GM20431 (cell line): ENCODE results near the gene MYRIP.

Experiments used
- in situ Hi-C: fragments of 300-500 bp; cut with MseI, MboI; formaldehyde crosslinking; loops from one replicate; pipeline ENCODE4 v1.15.0; 2020; ENCODE audit warnings: low sequenced_read_pairs; ENCODE audit not compliant: unreplicated experiment

Gene MYRIP

DNA sequence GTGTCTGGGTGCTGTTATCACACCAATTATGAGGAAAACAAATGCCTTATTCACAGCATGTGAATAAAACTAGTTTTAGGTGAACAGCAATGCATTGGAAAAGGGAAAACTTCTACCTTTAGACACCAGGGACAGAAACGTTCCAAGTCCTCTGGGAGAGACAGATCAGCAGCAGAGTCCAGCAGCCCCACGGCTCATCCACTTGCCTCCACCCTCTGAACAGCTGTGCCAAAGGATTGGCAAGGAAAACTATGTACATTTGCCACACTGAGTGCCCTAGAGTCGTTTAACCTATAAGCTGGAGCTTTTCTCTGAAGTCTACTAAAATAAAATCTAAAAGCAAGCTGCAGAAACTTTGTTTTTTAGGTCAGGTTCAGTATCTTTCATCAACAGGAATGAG is 392.4 kb downstream of the MYRIP start:
- in situ Hi-C loops = no loop called here

DNA sequence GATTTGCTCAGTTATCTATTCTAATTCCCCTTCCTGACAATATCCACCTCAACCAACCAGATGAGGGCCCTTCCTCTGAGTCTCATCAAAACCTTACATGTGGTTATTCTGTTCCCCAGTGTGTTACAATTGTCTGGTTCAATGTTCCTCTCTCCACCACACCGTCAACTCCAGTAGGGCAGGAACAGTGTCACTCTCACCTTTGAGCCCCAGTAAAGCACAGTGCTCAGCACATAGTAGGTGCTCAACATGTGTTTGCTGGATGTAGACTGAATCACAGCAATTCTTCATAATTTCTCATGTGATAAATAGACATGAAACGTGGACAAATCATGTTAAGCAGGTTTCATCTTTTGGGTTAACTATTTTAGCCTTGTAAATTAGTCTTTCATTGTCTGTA is 397.1 kb downstream of the MYRIP start:
- in situ Hi-C loops = no loop called here

DNA sequence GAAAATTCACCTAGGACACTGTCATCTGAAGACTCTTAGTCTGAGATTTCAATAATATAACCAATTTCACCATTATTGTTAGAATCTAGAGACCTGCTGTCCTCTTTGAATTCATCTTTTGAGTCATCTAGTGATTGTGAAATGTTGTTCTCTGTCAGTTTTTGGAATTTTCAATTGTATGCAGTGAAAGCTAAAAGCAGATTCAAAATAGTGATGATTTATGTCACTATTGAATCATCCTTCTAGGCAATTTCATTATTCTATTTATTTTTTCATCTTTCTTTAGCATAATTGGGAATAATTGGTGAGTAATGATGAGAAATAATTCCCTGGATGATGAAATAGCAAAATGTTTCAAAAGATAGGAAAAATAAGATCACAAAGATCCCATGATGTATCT is 398.4 kb downstream of the MYRIP start:
- in situ Hi-C loops = no loop called here

DNA sequence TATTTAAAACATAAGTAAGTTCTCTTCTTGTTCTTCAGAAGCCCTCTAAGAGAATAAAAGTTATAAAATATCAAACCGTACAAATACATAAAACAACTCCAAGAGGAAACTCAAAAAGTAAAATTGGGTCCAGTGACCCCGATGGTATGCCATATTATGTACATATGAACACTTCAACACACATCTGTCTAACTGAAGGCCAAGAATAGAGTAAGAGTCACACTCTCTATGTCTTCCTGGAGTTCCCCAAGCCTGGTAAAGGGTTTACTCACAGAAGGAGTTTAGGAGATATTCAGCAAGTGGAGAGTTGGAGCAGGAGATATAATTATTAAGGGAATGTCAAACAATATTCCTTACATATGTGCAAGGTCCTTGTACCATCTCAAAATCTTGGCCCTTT is 398.8 kb downstream of the MYRIP start:
- in situ Hi-C loops = no loop called here

DNA sequence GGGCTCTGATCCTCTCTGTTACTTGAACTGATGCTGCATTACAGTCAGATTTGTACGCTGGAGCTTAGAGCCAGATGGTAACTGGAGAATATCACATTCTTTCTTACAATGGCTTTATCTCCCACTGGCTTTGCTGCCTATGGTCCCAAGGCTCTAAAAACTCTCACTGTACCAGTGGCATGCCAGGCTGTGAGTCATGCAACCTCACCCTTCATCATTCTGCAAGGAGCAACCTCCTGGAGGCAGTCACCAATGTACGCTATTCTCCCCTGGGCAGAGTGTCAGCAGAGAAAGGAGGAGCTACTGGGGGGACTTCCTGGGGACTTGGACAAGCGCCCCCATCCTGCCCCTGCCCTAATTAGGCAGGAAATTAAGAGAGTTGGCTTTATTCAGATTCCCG is 402.2 kb downstream of the MYRIP start:
- in situ Hi-C loops = no loop called here

DNA sequence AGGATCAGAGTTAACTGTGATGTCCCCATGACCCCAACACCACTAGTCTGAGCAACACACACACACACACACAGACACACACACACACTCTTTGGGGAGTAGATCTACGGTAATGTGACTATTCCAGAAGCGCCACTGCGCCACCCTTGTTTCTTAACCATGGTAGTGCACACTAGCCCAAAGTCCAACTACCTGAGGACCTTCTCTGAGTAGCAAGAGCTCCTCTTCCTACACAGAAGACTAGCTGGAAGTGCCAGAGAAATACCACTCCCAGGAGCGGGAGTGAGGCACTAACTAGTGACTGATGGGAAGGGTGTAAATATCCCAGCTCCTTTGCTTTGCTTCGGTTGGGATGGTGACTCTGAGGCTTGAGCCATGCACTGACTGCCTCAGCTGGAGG is 404.1 kb downstream of the MYRIP start:
- in situ Hi-C loops = no loop called here

DNA sequence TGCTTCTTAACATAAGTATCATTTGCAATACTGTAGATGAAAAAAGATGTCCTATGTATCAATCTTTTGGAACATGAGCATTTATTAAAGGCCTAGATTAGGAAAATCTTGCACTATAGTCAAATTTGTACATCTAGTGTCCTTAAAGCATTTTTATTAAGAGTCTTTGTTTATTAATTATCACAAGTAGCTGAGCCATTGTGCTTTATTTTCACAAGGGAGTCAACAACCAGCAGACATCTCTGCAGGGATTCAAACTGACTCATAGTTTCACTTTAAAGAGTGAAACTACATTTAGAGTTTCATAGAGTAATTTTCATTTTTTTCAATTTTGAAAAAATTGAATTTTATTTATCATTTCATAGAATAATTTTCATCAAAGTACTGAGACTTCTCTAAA is 405.6 kb downstream of the MYRIP start:
- in situ Hi-C loops = no loop called here

DNA sequence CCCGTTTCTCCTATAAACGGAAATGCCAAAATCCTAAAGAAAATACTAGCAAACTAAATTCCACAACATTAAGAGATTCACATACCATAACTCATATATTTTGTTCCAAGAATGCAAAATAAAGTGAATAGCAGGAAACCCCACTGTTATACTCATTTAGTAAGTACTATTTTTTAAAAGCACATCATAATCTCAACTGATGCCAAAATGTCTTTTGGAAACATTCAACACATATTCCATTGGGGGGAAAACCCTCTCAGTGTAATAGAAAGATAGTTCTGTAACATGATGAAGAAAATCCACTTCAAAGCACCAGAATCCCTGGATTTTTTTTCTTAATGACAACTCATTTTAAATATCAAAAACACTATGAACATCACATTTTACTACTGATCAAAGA is 407.1 kb downstream of the MYRIP start:
- in situ Hi-C loops = no loop called here

DNA sequence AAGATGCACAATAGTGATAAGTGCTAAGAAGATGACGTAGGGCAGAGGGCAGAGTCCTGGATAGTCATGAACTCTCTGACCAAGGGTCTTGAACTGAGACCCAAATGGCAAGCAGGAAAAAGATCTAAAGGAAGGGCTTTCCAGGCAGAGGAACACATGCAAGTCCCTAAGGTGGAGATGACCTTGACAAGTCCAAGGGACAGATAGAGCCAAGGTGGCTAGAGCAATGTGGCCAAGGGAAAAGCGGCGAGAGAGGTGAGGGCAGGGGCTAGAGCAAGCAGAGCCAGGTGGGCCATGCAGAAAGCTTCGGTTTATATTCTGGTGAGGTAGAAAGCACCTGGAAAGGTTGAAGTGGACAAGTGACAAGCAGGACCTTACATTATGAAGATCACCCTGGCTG is 414.4 kb downstream of the MYRIP start:
- in situ Hi-C loops = no loop called here

- in situ Hi-C loops = no loop called here
Observed at GRCh38 chr3:40224796-40225515, 415.5 kb downstream of the MYRIP start.

- in situ Hi-C loops = no loop called here
Observed at GRCh38 chr3:40226636-40227035, 417.2 kb downstream of the MYRIP start.

- in situ Hi-C loops = no loop called here
Observed at GRCh38 chr3:40228792-40229350, 419.5 kb downstream of the MYRIP start.

GRCh38 chr3:40229386-40229785 is 420.0 kb downstream of the MYRIP start:
- in situ Hi-C loops = no loop called here

DNA sequence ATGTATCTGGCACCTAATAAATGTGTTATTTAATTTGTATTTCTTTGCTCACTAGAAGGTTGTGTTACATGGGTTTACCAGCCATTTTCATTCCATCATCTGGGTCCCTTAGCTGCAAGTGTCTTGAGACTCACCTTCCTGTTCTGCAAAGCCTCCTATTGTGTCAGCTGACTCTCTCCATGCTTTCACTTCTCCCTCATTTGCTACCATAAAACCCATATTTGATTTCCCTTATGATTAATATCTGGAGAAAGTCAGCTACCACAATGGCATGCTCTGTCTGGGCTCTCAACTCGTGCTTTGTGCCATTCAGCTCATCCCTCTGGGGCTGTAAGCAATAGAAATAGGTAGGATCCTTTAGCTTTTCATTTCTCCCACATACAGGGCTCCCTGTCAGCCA is 420.6 kb downstream of the MYRIP start:
- in situ Hi-C loops = no loop called here

GRCh38 chr3:40230382-40230781 is 421.0 kb downstream of the MYRIP start:
- in situ Hi-C loops = no loop called here

GRCh38 chr3:40232626-40233025 is 423.2 kb downstream of the MYRIP start:
- in situ Hi-C loops = no loop called here

DNA sequence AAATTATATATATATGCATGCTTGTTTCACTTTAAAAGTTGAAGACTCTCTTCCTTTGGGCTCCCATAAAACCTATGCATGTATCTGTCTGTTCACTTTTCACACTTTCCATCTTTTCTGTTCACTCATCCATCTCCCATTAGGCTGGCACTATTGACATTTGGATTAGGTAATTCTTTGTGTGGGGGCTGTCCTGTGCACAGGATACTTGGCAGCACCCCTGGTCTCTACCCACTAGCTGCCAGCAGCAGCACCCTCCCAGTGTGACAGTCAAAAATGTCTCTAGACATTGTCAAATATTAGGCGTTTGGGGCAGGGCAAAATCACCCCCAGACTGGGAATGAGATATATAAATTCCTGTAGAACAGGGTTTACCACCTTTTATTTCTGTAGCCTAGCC is 427.8 kb downstream of the MYRIP start:
- in situ Hi-C loops = no loop called here

GRCh38 chr3:40237889-40238571 is 428.6 kb downstream of the MYRIP start:
- in situ Hi-C loops = no loop called here

DNA sequence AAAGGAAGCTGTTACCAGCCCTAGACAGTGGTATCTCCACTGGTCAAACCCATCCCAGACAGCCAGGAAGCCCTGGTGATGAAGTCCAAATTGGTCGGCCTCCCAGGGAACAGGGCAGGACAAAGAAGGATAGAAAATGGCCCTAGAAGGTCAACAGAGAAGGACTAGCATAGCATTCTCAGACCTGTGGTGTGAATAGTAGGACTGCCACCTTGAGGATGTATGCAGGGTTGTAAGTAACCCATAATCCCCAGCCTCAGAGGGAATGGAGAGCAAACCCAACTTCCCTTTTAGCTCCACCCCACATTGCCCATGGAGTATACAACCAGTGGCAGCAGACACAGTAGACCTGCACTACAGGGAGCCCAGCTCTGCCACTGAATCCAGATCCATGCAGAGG is 431.5 kb downstream of the MYRIP start:
- in situ Hi-C loops = no loop called here

- in situ Hi-C loops = no loop called here
Observed at GRCh38 chr3:40242216-40242615, 432.8 kb downstream of the MYRIP start.

DNA sequence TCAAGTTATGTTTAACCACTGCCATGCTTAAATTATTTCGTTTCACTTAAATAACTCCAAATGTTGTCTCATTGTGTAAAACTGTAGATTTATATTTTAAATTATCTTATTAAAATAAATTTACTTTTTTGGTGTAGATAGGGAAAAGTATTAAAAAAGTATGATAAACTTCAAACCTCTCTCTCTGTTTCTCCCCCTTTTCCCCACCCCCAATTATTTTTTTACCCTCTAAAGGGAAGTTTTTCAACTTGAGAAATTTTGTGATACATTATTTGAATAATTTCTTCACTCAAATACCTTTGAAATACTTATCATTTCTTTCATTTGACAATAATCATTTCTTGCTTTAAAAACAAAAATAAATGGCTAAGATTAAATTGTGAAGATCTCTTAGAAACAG is 433.2 kb downstream of the MYRIP start:
- in situ Hi-C loops = no loop called here

DNA sequence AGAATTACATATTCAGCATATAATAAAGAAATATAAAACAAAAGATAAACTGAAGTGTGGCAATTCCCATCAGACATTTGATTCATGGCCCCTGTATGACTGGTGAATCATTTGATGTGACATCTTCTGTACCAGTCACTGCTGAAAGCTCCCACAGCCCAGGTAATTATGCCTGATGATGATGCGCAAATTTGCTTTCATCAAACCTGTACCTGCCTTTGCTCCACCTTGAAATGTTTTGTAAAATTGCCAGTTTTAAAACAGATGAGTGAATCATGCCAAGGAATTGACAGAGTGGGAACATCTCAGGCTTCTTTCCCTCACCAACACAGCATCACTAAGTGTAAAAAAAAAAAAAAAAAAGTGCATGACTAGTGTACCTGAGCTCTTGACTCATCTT is 433.6 kb downstream of the MYRIP start:
- in situ Hi-C loops = no loop called here
